ENCODE results near the gene MOV10.
A peak's percentile ranks its signal among the peaks of the same experiment; 100 is the strongest.

Gene MOV10

GRCh38 chr1:112700290-112701226, 26.1 kb downstream of the MOV10 start:
- peak; percentile 67 to 82 for DNase-seq

- DNase-seq = no peak
Measured at GRCh38 chr1:112701227-112702066, 27.0 kb downstream of the MOV10 start.

GRCh38 chr1:112702067-112702395, 27.6 kb downstream of the MOV10 start:
- no peak for DNase-seq

- DNase-seq = no peak
Measured at GRCh38 chr1:112702420-112703261, 28.2 kb downstream of the MOV10 start.

GRCh38 chr1:112703706-112704105, 29.2 kb downstream of the MOV10 start:
- DNase-seq = no peak

GRCh38 chr1:112704391-112704933, 30.0 kb downstream of the MOV10 start:
- peak; percentile 83 to 85 for DNase-seq

GRCh38 chr1:112704934-112705627, 30.6 kb downstream of the MOV10 start:
- no peak for DNase-seq

GRCh38 chr1:112706505-112707220, 32.2 kb downstream of the MOV10 start, which contains the start of gene RHOC:
RHOC (minus strand) TSS chr1:112707127; CDS start chr1:112703799, 3,328 bp downstream.
- no peak for DNase-seq

- DNase-seq = peak; percentile 71 to 73
Measured at GRCh38 chr1:112707221-112708001, 33.0 kb downstream of the MOV10 start.

GRCh38 chr1:112708002-112708448, 33.6 kb downstream of the MOV10 start:
- DNase-seq = no peak

GRCh38 chr1:112708489-112708888, 34.0 kb downstream of the MOV10 start:
- DNase-seq = no peak

GRCh38 chr1:112710159-112710558, 35.7 kb downstream of the MOV10 start:
- DNase-seq = no peak

GRCh38 chr1:112710586-112710985, 36.1 kb downstream of the MOV10 start:
- no peak for DNase-seq

GRCh38 chr1:112711041-112711440, 36.6 kb downstream of the MOV10 start:
- DNase-seq = no peak

- DNase-seq = no peak
Measured at GRCh38 chr1:112711670-112712069, 37.2 kb downstream of the MOV10 start.

GRCh38 chr1:112712191-112712590, 37.7 kb downstream of the MOV10 start:
- DNase-seq = no peak

- DNase-seq = no peak
Measured at GRCh38 chr1:112712701-112713128, 38.3 kb downstream of the MOV10 start.

- DNase-seq = no peak
Measured at GRCh38 chr1:112713466-112714312, 39.2 kb downstream of the MOV10 start.

Measured in hippocampal formation (tissue), 2 donors.